Right ventricle myocardium superior (tissue), 1 donor: ENCODE measurements around the gene TMEM222. TPM values are rescaled to one million over a fixed set of nuclear protein-coding genes. Genes with fewer than 3 reads are reported as not detected.
"Not testable (repeated sequence)": the region's sequence is repeated elsewhere in the genome, so short reads cannot be mapped to it uniquely, and the experiment has no call there.

ENCODE experiments used
- ATAC-seq: fragments of 200-7000 bp; cut with Tn5 transposase; one replicate; pipeline ENCODE4 v1.9.1; 2020; ENCODE audit warnings: mild to moderate bottlenecking; ENCODE audit not compliant: poor library complexity
- DNase-seq: peaks from one replicate; pipeline ENCODE4 v3.0.0-alpha.2; 2020
- intact Hi-C: fragments of 100-400 bp; cut with DNase I; formaldehyde crosslinking; loops from one replicate; pipeline ENCODE4 v1.11.2; 2022
- long read RNA-seq: library from polyadenylated mRNA; unstranded; transcript quantifications from one replicate; pipeline ENCODE4 v2.0.0, GENCODE V29; 2021
- total RNA-seq: library from RNA; stranded (reverse); fragmentation: NEBNext Ultra II Directional; extraction: Animal tissue kit (Norgen Biotek cat#: 25700); gene quantifications from one replicate; pipeline ENCODE4 v1.2.1, GENCODE V29; 2021
- donor health status: DM: no; HTN: yes; CAD: no; lungs with severe emphysema.

TMEM222 gene
- total RNA-seq = 18.6 TPM
- long read RNA-seq, transcript TMEM222-211 (6 exons, 1,613 nt) = major isoform, 28 of 41 reads
- long read RNA-seq, partial matches to known transcripts = 8 of 41 reads
- long read RNA-seq, other reads (novel, unspliced or antisense) = 1 of 41 reads

- ATAC-seq = peak; percentile 99
- intact Hi-C loops = no loop called here
- DNase-seq = peak; percentile 99
Measured at GRCh38 chr1:27321813-27322568, at the start of gene TMEM222. TMEM222 (plus strand) TSS chr1:27322163; CDS start chr1:27322198, 35 bp downstream.

- ATAC-seq = no peak
- intact Hi-C loops = no loop called here
- no peak for DNase-seq
Measured at GRCh38 chr1:27274204-27274603, 47.8 kb upstream of the TMEM222 start.

- no peak for DNase-seq
- intact Hi-C loops = no loop called here
- no peak for ATAC-seq
Measured at GRCh38 chr1:27275696-27276095, 46.3 kb upstream of the TMEM222 start.

GRCh38 chr1:27284425-27285273 is 37.3 kb upstream of the TMEM222 start:
- peak; percentile 90 for DNase-seq
- intact Hi-C loops = loop anchor here (5.0 to 10.0 kb wide), 2 partner anchors 182 to 240 kb away; no protein-coding TSS in a partner anchor
- ATAC-seq = peak; percentile 89

- intact Hi-C loops = loop anchor here (10.0 kb wide), 1 partner anchor 240 kb away; no protein-coding TSS in a partner anchor
- ATAC-seq = peak; percentile 18
- no peak for DNase-seq
Measured at GRCh38 chr1:27285274-27285660, 36.7 kb upstream of the TMEM222 start.

GRCh38 chr1:27285821-27286220 is 36.1 kb upstream of the TMEM222 start:
- DNase-seq, ATAC-seq: not testable (repeated sequence)
- intact Hi-C loops = loop anchor here (10.0 kb wide), 1 partner anchor 241 kb away; no protein-coding TSS in a partner anchor

GRCh38 chr1:27289125-27289524 is 32.8 kb upstream of the TMEM222 start:
- intact Hi-C loops = loop anchor here (10.0 kb wide), 1 partner anchor 244 kb away; no protein-coding TSS in a partner anchor

GRCh38 chr1:27290581-27290980 is 31.4 kb upstream of the TMEM222 start:
- no peak for ATAC-seq
- intact Hi-C loops = no loop called here

More at GRCh38 chr1:27289125-27289524, 32.8 kb upstream of the TMEM222 start:
- not testable (repeated sequence) for ATAC-seq, DNase-seq

GRCh38 chr1:27292106-27292505 is 29.9 kb upstream of the TMEM222 start:
- DNase-seq (no peak), ATAC-seq (peak; percentile 80)
- intact Hi-C loops = no loop called here

More at GRCh38 chr1:27290581-27290980, 31.4 kb upstream of the TMEM222 start:
- DNase-seq = no peak

GRCh38 chr1:27293915-27294314 is 28.0 kb upstream of the TMEM222 start:
- intact Hi-C loops = no loop called here
- ATAC-seq (no peak), DNase-seq (no peak)

- no peak for ATAC-seq
- intact Hi-C loops = loop anchor here (5.0 kb wide), 1 partner anchor 310 kb away; no protein-coding TSS in a partner anchor
- DNase-seq = peak; percentile 85
Measured at GRCh38 chr1:27296773-27297291, 25.1 kb upstream of the TMEM222 start.

GRCh38 chr1:27297903-27298302 is 24.1 kb upstream of the TMEM222 start:
- ATAC-seq = no peak
- intact Hi-C loops = loop anchor here (5.0 kb wide), 1 partner anchor 309 kb away; no protein-coding TSS in a partner anchor
- no peak for DNase-seq

- intact Hi-C loops = loop anchor here (5.0 kb wide), 1 partner anchor 308 kb away; no protein-coding TSS in a partner anchor
- no peak for DNase-seq
- no peak for ATAC-seq
Measured at GRCh38 chr1:27298632-27299384, 23.2 kb upstream of the TMEM222 start.

GRCh38 chr1:27299385-27300271 is 22.3 kb upstream of the TMEM222 start:
- intact Hi-C loops = loop anchor here (2.0 to 5.0 kb wide), 2 partner anchors 95 to 308 kb away; no protein-coding TSS in a partner anchor
- DNase-seq (peak; percentile 77), ATAC-seq (peak; percentile 75)

GRCh38 chr1:27300341-27301051 is 21.5 kb upstream of the TMEM222 start:
- ATAC-seq (peak; percentile 86), DNase-seq (peak; percentile 91)
- intact Hi-C loops = loop anchor here (2.0 kb wide), 1 partner anchor 94 kb away; no protein-coding TSS in a partner anchor

- no peak for ATAC-seq
- DNase-seq = no peak
- intact Hi-C loops = loop anchor here (2.0 kb wide), 1 partner anchor 94 kb away; no protein-coding TSS in a partner anchor
Measured at GRCh38 chr1:27301052-27301422, 20.9 kb upstream of the TMEM222 start.
